Fibroblast of skin of scalp (primary cell): ENCODE results near the gene HS3ST2.
A peak's percentile ranks its signal among the peaks of the same experiment; 100 is the strongest.
"Not testable (repeated sequence)": the region's sequence is repeated elsewhere in the genome, so short reads cannot be mapped to it uniquely, and the experiment has no call there.

Experiments
- DNase-seq: peaks from one replicate; pipeline ENCODE4 v3.0.0-alpha.2; 2013

Gene HS3ST2

GRCh38 chr16:22879466-22879865, 65.5 kb downstream of the HS3ST2 start:
- no peak for DNase-seq

DNA sequence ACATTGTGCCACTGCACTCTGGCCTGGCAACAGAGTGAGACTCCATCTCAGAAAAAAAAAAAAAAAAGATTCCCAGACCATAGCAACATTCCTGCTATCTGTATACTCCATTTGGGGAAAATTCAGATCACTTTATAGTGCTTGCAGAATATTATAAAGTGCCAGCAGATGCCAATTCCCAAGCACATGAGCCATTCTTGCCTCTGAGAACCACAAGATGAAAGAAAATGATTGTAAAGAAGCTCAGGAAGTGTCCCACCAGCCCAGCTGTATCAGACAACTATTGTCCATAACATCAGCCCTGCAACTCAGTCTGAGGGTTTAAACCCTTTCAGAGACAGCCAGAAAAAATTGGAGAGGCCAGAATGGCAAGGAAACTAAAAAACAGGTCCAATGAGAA, 69.0 kb downstream of the HS3ST2 start:
- no peak for DNase-seq

DNA sequence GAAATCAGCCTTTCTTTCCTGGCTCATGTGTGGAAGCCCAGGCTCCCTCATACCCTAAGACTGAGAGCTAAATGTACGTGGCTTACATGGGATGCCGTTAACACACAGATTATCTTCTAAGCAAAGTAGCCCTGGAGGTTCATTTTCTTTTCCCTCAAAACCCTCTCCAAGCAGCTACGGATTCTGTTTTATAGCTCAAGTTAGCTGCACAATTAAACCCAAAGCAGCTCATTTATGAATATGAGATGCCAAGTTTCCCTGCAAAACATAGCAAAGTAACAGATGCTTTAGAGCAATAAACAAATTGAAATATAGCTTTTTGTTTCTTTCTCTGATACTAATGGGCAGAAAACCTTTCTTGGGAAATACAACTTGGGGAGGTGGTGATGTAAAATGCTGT, 72.0 kb downstream of the HS3ST2 start:
- no peak for DNase-seq

DNA sequence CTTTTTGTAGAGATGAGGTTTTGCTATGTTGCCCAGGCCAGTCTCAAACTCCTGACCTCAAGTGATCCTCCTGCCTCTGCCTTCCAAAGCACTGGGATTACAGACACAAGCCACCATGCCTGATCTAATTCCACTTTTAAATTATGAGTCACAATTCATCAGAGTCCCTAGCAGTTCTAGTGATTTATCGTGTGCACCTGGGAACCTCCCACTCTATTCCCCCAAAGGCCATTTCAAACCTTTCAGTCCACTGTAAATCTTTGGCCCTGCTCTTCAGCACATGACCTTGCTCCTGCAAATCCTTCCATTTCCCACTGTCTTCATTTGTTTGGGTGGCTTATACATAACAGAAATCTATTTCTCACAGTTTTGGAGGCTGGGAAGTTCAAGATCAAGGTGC, 73.0 kb downstream of the HS3ST2 start:
- no peak for DNase-seq

DNA sequence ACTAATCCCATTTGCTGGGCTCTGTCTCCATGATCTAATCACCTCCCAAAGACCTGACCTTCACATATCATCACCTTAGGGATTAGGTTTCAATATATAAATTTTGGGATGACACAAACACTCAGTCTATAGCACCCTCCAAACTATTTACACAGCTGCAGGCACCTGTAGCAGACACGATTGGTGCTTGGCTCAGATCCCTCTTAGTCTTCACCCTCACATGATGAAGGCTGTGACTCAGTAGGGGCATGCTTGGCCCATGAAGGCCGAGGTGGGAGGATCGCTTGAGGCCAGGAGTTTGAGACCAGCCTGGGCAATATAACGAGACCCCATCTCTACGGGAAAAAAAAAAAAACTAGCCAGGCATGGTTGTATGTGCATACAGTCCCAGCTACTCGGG, 73.5 kb downstream of the HS3ST2 start:
- DNase-seq: no peak

GRCh38 chr16:22888791-22889190, 74.8 kb downstream of the HS3ST2 start:
- no peak for DNase-seq

DNA sequence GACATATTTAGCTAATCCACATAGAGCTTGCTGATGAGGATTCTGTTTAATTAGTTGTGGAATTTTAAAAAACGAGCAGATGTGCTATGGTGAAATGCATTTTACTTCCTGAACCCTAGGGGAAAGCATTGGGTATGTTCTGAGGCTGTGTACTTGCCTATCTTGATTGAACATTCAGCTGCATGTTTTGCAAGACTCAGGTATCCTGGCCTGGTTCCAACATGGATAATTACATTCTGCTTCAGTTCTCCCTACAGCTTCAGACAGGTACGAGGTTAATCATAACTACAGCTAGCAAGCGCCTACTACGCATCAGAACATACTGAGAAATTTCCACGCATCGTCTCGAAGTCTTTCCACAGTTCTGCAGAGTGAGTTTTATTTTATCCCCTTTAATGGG, 77.0 kb downstream of the HS3ST2 start:
- no peak for DNase-seq

GRCh38 chr16:22897184-22897583, 83.2 kb downstream of the HS3ST2 start:
- no peak for DNase-seq

GRCh38 chr16:22898131-22898530, 84.2 kb downstream of the HS3ST2 start:
- DNase-seq: no peak

DNA sequence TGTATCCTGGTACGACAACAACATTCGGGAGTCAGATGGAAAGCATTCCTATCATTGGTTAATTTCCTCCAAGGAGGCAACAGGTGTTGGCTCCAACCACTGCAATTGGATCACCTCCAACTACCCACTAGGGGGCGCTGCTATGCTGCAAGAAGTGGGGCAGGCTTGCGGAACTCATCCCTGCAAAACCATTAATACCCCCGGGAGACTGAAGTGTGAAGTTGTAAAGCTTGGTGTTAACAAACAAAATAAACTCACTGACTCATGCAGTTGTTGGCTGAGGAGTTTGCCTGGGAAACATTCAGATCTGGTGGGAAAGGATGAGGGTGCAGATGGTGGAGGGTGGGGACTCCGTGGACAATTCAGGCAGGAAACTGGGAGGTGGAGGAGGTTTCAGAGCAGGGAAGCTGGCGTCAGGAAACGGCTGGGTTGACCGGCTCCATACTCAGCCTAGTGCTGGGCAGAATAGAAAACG, 84.9 kb downstream of the HS3ST2 start:
- DNase-seq: peak; percentile 74

DNA sequence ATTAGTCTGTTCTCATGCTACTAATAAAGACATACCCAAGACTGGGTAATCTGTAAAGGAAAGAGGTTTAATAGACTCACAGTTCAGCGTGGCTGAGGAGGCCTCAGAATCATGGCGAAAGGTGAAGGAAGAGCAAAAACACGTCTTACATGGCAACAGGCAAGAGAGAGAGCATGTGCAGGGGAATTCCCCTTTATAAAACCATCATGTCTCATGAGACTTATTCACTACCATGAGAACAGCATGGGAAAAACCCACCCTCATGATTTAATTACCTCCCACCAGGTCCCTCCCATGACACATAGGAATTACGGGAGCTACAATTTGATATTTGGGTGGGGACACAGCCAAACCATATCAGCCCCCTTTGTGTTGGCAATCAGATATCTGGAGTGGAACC, 85.6 kb downstream of the HS3ST2 start:
- not testable (repeated sequence) for DNase-seq

DNA sequence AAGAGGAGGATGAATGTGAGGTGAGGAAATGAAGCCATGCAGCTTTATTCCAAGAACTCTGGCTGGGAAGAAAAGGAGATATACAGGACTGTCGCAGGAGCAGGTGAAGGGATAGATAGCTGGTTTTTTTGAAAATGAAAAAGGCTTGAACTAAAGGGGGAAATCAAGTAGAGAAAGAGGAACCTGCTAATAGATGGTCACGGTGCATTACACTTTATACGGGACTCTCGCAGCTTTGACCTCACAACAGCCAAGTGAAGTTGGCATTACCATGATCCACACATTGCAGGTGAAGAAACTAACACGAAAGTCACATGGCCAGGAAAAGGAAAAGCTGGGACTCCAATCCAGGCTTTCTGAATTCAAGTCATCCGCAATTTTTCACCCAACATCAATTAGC, 86.9 kb downstream of the HS3ST2 start:
- no peak for DNase-seq

DNA sequence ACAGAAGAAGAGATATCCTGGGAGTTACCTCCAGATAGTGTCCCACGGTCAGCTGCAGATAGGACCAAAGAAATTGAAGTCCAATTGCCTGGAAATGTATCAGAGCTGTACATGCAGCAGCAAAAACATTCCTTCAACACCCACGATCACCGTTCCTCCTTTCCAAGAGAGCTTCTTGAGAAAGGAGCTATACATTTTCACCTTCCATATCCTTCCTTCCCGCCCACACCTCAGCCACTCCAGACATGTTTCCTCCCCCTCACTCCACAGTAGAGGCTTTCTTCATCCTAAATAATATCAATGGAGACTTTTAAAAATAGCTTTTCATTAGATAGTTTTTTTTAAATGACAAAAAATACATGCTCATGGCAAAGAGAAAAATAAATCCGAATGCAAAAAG, 87.6 kb downstream of the HS3ST2 start:
- no peak for DNase-seq

- no peak for DNase-seq
These were observed 89.8 kb downstream of the HS3ST2 start for GRCh38 chr16:22903716-22904115.

DNA sequence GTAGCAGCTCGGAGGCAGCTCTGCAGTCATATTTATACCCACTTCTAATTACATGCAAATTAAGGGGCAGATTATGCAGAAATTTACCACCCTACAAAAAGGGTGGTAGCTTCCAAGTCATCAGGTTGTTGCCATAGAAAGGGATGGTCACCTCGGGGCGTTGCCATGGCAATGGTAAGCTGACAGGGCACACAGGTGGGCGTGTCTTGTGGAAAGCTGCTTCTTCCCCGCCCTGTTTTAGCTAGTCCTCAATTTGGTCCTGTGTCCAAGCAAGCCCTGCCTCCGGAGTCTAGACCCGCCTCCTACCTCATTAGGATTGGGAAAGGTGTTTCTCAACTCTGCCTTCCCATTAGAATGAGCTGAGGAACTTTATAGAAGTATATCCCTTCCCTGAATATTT, 98.7 kb downstream of the HS3ST2 start:
- DNase-seq: no peak

DNA sequence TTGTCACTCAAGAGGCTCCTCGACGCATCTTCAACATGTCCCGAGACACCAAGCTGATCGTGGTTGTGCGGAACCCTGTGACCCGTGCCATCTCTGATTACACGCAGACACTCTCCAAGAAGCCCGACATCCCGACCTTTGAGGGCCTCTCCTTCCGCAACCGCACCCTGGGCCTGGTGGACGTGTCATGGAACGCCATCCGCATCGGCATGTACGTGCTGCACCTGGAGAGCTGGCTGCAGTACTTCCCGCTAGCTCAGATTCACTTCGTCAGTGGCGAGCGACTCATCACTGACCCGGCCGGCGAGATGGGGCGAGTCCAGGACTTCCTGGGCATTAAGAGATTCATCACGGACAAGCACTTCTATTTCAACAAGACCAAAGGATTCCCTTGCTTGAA, 101.0 kb downstream of the HS3ST2 start:
- DNase-seq: no peak

GRCh38 chr16:22923491-22923890, 109.5 kb downstream of the HS3ST2 start:
- DNase-seq: no peak

- no peak for DNase-seq
These were observed 110.5 kb downstream of the HS3ST2 start for GRCh38 chr16:22924492-22924891.

GRCh38 chr16:22926105-22926751, 112.3 kb downstream of the HS3ST2 start:
- DNase-seq: no peak

DNA sequence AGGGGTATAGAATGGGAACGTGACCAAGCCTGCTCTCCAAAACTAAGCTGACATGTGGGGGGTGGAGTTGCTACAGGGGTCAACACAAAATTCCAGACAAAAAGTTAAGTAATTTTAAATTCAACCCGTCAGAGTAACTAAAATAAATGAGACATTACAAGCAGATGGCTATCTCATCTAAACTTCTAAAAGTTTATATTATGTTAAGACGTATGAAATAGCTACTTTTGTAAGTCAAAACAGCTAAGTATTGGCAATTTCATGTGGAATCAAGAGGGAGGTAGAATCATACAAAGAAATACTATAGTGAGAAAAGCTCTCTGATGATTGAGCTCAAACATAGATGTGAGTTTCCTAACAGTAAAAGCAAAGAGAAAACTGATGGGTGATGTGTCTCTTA, 113.3 kb downstream of the HS3ST2 start:
- no peak for DNase-seq

DNA sequence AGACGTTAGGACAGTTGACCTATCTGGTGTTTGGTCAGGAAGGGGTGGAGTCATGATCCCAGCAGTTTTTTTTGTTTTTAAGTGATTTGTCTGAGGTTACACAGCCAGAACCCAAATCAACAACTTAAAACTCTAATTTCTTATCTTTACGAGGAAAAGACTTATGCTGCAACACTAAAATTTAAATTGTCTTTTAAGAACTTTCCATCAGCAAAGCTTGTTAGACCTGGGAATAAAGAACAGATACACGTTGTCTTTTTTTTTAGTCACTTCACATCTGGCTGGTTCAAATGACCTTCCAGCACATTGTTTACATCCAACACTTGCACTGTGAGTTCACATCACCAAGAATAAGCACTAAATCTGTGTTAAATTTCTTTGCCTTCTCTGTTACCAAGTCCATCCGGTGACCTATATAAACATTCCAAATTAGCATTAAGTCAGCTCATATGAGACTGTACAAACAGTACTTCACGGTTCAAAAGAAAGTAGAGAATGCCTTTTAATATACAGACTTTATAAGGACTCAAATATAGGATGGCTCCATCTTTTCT, 115.0 kb downstream of the HS3ST2 start:
- DNase-seq: no peak

DNA sequence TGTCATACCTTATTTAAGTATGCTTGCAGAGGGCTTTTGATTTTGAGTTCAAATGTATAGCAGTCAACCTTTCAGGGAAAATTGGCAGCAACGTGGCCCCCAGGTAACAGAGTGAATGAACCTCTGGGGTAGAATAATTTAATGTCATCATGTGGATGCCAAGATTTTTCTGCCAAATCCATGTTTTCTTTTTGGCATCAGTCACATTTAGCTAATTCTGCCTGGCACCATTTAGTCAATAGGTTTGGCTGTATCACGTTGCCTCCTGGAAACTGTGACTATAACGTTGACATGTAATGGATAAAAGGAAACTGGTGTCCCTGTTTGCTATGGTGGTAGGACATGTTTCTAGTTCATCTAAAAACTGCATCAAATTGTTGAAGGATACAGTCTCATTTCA, 115.5 kb downstream of the HS3ST2 start:
- no peak for DNase-seq

- DNase-seq: no peak
These were observed 118.2 kb downstream of the HS3ST2 start for GRCh38 chr16:22932032-22932771.

DNA sequence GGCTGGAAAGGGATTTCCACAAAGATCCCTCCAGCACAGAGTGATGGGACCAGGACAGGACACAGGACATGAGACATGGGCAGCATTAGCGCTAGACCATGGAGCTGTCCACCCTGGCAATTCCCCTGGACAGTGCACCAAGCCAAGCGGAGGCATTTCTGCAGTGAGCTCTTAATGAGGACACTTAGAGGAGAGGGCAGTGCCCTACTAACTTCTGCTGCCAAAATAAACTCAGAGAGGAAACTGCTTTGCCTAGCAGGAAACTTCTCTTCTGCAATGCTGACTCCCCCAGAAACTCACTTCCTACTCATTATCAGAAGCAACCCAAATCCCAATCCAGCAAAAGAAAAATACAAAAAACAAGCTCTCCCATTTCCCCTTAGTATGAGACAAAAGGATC, 119.2 kb downstream of the HS3ST2 start:
- DNase-seq: no peak
